ENCODE results near the gene PLVAP.

DNA sequence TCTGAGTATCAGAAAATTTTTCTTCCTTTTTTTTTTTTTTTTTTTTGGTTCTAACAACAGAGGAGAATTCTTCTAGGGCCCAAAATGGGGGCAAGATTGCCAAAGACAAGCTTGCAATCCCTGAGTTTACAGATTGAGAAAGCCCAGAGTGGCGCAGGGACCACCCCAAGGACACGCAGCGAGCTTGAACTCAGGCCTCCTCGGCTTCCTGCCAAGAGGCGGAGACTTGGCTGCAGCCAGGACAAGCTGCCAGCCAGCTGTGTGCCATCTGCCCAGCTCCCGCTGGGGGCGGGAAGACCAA is 72.0 kb downstream of the PLVAP start:
- no peak for TF ChIP-seq POLR2A (IDR thresholded peaks at IDR 0.05)
- TF ChIP-seq CTCF (IDR thresholded peaks at IDR 0.05) = no peak

All from lower leg skin (tissue), 3 donors.